HG03135 (cell line): ENCODE measurements around the gene SHANK1.
A peak's percentile ranks its signal among the peaks of the same experiment; 100 is the strongest.

Experiments
- ATAC-seq: cut with Tn5 transposase; IDR thresholded peaks from one replicate; pipeline ENCODE4 v1.9.1; 2021; ENCODE audit warnings: mild to moderate bottlenecking, moderate library complexity; ENCODE audit not compliant: unreplicated experiment

The SHANK1 gene

DNA sequence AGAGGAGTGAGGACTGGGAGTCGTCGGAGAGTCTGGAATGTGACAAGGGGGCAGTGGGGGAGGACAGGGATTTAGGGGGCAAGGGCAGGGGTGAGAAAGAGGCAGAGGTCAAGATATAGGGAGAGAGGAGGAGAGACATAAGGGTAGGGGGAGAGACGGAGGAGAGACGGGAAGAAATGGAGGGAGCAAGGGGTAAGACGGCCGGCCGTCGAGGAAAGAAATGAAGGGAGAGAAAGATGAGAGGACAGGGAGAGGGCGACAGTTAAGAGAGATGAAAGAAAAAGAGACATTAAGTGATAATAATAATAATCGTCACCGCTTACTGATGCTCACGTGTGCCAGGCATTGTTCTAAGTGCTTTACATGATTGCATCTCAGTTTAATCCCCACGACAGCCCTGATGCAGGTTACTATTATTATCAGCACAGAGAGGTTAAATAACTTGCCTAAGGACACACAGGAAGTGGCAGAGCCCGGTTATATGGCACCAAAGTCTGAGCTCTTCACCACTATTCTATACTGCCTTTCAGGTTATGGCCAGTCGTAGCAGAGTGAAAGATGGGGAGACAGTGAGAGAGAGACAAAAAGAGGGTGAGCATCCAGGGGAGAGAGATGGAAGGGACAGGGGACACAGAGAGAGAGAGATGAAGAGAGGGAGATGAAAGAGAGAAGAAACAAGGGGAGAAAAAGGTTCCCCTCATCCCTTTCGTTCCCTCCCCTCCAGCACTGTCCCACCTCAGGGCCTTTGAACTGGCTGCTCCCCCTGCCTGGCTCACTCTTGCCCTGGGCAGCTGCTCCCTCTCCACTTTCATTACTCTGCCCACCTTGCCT is 56.7 kb downstream of the SHANK1 start:
- no peak for ATAC-seq

- no peak for ATAC-seq
Observed at GRCh38 chr19:50661766-50662650, 57.6 kb downstream of the SHANK1 start.

DNA sequence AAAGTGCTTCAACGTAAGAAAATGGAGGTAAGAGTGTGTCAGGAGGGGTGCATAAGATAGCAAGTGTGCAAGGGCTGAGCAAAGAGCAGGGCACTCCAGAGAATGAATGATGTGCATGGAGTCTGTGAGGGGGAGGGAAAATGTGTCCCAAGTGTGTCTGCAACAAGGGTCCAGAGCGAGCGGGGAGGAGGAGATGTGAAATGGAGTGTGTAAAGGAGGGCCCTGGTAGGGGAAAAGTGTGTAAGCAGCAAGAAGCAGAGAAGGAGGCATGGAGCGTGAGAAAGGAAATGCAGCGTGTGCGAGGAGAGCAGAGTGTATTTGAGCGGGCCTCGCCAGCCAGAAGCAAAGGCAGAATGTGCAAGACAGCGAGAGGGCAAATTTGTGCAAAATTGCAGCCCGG is 58.6 kb downstream of the SHANK1 start:
- no peak for ATAC-seq

GRCh38 chr19:50660088-50660366 is 59.6 kb downstream of the SHANK1 start:
- ATAC-seq, result no peak

- no peak for ATAC-seq
Observed at GRCh38 chr19:50659318-50660087, 60.1 kb downstream of the SHANK1 start.

GRCh38 chr19:50658441-50659317 is 60.9 kb downstream of the SHANK1 start:
- ATAC-seq, result no peak

DNA sequence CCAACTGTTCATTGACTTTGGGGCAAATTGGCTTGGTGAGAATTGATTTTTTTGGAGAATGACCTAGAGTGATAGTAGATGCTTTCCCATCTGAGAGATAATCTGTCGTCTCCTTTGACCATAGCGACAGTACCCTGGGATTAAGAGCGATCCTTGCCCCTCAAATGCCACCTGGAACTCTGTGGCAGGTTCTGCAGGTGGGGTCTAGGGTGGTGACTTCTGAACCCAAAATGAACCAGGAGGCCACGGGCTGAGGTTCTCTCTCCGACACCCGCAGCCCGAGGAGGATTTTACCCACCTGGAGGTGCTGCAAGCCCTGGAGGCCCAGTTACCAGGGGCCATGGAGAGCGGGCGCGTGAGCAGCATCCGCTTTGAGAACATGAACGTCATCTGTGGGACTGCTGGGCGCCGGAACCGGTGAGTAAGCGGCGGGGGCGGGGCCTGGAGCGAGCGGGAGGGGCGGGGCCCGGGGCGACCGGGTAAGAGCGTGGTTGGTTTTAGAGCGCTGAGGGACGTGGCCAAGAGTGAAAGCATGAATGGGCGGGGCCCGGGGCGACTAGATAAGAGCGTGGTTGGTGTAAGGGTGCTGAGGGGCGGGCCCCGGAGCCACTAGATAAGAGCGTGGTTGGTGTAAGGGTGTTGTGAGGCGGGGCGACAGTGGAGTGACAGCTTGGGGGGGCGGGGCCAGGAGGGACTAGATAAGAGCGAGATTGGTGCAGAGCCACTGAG is 61.7 kb downstream of the SHANK1 start:
- peak; percentile 60 for ATAC-seq

DNA sequence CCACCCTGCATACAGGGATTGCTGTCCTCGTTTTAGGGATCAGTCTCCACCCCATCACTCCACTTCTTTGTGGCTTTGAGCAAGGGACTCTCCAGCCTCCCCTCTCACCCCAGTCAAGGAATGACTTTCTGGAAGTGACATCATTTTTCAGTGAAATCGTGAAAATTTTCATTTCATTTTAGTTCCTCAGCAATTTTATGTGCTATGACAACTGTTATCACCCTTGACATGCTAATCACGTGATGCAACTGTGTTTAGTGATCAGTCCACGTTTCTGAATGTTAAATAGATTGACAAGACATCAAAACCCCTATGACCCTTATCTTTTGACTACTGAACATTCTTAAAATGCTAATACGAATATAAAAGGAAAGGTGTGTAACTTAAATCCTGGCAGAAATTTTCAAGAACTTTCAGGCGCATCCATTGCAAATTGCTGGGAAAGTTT is 62.4 kb downstream of the SHANK1 start:
- ATAC-seq, result no peak

GRCh38 chr19:50654882-50655281 is 64.7 kb downstream of the SHANK1 start:
- ATAC-seq, result no peak

GRCh38 chr19:50652722-50653121 is 66.9 kb downstream of the SHANK1 start:
- ATAC-seq, result no peak

GRCh38 chr19:50651174-50651573 is 68.4 kb downstream of the SHANK1 start:
- ATAC-seq, result no peak

- no peak for ATAC-seq
Observed at GRCh38 chr19:50649433-50650391, 69.9 kb downstream of the SHANK1 start, which contains the start of gene C19orf81. TSS of gene C19orf81 (plus strand) at chr19:50649445. CDS start at chr19:50649445, 0 bp downstream.

- no peak for ATAC-seq
Observed at GRCh38 chr19:50648659-50649058, 70.9 kb downstream of the SHANK1 start.

DNA sequence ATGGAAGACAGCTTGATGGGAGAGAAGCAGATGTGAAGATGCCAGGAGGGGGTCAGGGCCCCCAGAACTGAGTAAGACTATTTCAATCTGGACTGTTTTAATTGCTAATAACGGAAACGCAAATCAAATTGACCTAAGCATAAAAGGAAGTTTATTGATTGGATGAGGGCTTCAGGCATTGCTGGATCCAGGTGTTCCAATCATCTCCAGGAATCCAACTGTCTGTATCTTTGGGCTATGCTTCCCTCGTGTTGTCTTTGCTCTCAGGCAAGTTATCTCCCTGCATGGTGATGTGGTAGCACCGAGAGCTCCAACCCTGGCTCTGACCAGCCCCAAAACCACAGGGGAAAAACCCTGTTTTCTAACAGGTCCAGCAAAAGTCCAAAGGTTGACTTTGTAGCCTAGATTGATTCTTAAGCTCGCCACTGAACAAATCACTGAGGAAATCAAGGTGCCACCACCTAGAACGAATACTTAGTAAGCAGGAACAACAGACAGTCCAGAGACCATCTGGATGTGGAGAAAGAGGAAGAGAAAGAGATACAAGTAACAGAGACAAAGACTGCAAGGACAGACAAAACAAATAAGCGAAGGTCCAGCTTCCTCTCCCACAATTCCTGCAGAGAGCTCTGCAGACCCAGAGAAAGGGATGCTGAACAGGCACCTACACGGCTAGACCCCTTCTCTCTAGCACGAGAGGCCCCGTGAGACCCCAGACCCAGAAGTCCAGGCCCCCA is 71.6 kb downstream of the SHANK1 start:
- no peak for ATAC-seq

DNA sequence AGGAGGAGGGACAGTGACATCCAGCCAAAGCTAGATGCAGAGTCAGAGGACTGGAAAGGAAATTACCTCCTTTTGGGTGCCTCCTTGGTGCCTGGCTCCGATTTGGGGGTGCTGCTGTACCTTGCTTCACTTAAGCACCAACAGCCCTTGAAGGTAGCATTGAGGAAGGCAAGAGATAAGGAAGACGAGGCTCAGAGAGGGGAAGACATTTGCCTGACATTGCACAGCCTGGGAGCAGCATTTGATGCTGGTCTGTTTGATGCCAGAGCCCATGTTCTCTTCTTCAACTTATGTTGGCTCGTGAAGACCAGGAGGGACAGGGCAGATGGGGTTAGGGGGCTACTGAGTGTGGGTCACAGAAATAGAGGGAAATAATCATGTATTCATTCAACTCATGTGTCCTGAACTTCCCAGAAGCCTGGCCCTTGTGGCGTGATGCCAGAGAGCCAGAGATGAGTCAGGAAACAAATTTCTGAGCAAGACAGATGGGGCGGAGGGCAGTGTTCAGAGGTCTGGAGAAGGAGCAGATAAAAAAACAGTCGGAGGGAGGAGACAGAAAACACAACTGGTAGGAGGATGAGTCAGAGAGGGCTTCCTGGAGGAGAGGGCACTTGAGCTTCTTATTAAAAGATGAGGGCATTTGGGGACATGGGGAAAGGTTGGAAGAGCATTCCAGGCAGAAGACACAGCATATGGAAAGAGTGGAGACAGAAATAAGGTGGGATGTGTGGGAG is 73.4 kb downstream of the SHANK1 start:
- ATAC-seq, result no peak

GRCh38 chr19:50645107-50645506 is 74.5 kb downstream of the SHANK1 start:
- ATAC-seq, result no peak

DNA sequence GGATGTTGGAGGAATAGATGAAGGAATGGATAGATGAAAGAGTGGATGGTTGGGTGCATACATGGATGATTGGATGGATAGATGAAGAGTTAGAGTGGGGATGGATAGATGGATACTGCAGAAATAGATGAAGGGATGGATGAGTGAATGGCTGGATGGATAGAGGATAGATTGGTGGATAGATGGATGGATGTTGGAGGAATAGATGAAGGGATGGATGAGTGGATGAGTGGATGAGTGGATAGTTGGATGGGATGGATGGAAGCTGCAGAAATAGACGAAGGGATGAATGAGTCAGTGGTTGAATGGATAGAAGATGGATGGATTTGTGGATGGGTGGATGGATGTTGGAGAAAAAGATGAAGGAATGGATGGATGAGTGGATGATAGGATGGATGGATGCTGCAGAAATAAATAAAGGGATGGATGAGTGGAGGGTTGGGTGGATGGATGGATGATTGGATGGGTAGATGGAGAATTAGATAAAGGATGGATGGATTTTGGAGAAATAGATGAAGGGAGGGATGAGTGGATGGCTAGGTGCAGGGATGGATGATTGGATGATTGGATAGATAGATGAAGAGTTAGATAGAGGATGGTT is 75.2 kb downstream of the SHANK1 start:
- ATAC-seq, result no peak
